GM21737 (cell line): Measurements from ENCODE around the gene MEX3A.
"Not testable (repeated sequence)": the region's sequence is repeated elsewhere in the genome, so short reads cannot be mapped to it uniquely, and the experiment has no call there.

ENCODE experiments used
- ATAC-seq: cut with Tn5 transposase; IDR thresholded peaks from one replicate; pipeline ENCODE4 v1.9.1; 2021; ENCODE audit warnings: mild to moderate bottlenecking, moderate library complexity; ENCODE audit not compliant: unreplicated experiment

The MEX3A gene

GRCh38 chr1:156118177-156118868 is 36.1 kb upstream of the MEX3A start:
- ATAC-seq: no peak

DNA sequence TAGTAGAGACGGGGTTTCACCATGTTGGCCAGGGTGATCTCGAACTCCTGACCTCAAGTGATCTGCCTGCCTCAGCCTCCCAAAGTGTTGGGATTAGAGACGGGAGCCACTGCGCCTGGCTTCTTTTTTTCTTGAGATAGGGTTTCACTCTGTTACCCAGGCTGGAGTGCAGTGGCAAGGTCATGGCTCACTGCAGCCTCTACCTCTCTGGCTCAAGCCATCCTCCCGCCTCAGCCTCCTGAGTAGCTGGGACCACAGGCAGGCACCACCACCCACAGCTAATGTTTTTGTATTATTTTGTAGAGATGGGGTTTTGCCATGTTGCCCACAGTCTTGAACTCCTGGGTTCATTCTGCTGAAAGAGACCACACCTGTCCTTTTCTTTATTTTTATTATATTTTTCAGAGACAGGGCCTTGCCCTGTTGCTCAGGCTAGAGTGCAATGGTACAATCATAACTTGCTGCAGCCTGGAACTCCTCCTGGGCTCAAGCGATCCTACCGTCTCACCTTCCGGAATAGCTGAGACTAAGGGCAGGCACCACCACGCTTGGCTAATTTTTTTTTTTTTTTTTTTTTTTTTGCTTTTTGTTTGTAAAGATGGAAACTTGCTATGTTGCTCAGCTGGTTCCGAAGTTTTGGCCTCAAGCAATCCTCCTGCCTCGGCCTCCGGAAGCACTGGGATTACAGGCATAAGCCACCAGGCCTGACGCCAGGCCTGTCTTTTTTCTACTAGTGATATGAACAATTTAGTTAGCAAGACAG is 35.3 kb upstream of the MEX3A start:
- ATAC-seq: no peak

- not testable (repeated sequence) for ATAC-seq
Measured at GRCh38 chr1:156116731-156117130, 34.5 kb upstream of the MEX3A start.

GRCh38 chr1:156115514-156116374 is 33.5 kb upstream of the MEX3A start:
- no peak for ATAC-seq

DNA sequence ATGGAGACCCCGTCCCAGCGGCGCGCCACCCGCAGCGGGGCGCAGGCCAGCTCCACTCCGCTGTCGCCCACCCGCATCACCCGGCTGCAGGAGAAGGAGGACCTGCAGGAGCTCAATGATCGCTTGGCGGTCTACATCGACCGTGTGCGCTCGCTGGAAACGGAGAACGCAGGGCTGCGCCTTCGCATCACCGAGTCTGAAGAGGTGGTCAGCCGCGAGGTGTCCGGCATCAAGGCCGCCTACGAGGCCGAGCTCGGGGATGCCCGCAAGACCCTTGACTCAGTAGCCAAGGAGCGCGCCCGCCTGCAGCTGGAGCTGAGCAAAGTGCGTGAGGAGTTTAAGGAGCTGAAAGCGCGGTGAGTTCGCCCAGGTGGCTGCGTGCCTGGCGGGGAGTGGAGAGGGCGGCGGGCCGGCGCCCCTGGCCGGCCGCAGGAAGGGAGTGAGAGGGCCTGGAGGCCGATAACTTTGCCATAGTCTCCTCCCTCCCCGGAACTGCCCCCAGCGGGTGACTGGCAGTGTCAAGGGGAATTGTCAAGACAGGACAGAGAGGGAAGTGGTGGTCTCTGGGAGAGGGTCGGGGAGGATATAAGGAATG is 32.8 kb upstream of the MEX3A start:
- ATAC-seq: no peak

DNA sequence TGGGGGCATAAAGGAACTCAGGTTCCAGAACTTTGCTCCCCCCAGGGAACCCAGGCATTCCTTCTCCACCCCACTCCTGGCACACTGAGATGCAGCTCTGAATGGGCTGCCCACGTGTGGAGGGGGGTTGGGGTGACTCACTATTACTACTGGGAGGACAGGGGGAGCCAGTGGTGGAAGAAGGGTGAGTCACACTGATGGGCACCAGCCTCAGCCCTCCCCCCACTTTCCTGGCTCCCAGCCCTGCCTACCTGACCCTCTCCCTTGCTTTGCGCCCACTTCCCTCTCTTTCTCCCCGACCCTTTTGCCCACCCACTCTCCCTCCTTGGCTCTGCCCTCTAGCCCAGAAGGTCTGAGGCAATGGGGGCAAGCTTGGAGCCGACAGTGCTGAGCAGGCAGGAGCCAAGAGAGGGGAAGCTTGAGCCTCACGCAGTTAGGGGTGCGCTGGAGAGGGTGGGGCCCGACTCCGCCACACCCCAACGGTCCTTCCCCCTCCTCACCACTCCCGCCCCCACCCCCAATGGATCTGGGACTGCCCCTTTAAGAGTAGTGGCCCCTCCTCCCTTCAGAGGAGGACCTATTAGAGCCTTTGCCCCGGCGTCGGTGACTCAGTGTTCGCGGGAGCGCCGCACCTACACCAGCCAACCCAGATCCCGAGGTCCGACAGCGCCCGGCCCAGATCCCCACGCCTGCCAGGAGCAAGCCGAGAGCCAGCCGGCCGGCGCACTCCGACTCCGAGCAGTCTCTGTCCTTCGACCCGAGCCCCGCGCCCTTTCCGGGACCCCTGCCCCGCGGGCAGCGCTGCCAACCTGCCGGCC is 32.0 kb upstream of the MEX3A start, which contains the start of gene LMNA:
Gene LMNA, plus strand, starts transcription at position 611 of the 818 bp plus-strand sequence. CDS start 208 bp downstream, outside the sequence.
- ATAC-seq: peak; percentile 63

DNA sequence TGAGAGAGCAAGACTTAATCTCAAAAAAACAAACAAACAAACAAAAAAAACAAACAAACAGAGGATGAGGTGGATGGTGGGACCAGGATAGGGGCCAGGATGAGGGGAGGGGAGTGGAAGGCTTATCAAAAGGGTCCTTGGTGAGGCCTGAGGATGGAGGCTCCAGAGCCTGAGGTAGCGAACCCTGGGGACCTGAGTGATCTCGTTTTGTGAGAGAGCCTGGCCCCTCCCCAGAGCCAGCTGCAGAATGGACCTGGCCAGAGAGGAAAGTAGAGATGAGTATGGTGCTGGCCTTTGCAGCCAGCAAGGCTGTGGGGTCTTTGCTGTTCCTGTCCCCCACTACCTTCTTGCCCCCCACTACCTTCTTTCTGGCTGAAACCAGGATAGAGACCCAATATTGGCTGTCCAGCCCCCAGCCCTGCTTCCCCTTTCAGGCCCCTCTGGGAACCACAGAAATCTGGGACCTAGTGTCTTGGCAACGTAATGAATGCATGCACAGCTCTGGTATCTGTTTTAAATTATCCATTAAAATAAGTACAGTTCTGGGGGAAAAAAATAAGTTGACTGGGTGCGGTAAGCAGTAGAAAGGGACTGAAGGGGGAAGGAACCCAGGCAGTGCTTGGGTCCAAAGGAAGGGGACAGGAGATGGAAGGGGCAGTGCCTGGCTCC is 31.2 kb upstream of the MEX3A start:
- ATAC-seq: no peak

DNA sequence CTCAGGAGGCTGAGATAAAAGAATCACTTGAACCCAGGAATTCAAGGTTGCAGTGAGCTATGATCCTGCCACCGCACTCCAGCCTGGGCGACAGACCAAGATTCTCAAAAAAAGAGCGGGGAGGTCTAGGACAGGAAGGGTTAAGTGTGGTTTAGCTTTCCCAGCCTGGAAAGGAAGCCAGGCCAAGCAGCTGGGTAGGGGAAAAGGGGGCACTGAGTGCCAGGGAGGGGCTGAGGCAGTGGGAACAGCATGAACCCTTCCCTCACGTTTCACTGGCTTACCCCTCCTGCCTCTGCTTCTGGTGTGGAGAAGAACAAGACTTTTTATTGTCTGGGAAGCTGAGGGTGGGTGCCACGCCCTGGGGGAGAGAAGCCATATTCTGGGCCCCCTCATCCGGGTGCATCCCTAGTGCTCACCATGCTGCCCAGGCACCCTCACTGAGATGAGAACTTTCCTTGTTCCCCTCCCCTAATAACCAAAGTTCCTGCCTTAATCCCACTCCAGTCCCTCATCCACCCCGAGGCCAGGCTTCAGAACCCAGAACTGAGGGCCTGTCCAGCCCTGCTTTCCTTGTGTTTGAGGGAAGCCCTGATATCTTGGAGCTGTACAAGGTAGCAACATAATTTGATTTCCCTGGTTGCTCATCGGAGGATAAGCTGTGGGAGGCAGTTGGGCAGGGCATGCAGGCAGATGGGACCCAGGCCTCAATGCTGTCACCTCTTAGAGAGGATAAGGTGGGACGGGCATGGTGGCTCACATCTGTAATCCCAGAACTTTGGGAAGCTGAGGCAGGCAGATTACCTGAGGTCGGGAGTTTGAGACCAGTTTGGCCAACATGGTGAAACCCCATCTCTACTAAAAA is 30.2 kb upstream of the MEX3A start:
- no peak for ATAC-seq

- ATAC-seq: no peak
Measured at GRCh38 chr1:156111355-156111962, 29.2 kb upstream of the MEX3A start.

DNA sequence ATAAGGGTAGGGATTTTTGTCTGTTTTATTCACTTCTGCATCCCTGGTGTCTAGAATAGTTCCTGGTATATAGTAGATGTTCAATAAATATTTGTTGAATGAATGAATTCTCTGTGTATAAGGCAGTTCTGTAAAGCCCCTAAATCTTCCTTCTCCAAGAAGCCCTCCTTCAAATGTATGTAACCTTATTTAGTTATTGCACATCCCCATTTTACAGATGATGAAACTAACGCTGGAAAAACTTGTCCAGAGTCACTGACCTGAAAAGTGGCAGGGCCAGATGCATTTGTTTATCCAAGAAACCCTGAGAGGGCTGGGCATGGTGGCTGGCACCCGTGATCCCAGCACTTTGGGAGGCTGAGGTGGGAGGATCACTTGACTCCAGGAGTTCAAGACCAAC is 28.0 kb upstream of the MEX3A start:
- ATAC-seq: no peak

DNA sequence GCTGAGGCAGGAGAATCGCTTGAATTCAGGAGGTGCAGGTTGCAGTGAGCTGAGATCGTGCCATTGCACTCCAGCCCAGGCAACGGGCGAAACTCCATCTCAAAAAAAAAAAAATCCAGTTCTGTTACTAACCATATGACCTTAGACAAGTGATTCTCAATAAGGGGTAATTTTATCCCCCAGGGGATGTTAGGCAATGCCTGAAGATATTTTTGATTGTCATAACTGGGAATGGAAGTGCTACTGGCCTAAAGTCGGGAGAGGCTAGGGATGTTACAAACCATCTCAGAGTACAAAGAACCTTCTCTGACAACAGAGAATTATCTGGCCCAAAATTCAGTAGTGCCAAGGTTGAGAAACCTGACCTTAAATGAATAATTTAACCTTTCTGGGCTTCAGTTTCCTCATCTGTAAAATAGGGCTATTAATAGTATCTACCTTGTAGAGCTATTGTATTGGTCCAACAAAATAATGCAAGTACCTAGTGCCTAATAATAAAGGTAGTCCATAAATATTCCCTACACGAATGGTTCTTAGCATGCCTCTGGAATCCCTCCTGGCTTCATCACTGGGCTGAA is 26.5 kb upstream of the MEX3A start:
- no peak for ATAC-seq

- ATAC-seq: no peak
Measured at GRCh38 chr1:156108057-156108456, 25.8 kb upstream of the MEX3A start.

DNA sequence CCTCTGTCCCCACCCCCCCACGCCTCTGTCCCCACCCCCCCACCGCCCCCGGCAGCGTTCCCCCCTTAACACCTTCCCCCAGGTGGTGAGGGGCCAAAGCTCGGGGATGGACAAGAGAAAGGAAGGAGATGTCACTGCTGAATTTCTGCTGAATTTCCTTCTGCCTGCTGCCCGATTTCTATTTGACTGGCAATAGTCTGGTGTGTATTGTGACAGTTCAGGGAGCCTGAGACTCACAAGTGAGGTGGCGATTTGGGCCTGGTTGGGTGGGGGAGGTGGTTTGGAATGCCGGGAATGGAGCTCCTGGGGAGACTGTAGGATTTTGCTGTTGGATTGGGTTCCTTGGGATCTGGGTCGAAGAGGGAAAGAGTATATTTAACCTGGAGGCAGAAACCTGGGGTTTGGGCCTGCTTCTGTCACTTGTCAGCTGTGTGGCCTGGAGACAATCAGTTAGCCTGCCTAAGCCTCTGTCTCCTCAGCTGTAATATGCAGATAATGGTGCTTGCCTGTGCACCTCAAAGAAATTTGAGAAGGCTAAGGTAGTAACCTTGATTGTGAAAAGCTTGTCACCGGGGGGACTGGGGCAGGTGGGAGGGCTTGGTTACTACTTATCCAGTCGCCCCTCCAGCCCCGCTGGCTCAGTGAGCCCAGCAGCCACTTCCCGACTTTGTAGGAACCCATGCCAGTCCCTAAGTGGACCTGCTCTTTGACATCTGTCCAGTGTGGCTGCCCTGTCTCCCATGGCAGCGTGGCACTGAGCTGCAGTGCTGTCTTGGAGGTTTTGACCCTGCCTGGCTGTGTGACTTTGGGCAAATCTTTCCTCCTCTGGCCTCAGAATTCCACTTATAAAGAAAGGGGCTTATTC is 24.6 kb upstream of the MEX3A start:
- no peak for ATAC-seq

DNA sequence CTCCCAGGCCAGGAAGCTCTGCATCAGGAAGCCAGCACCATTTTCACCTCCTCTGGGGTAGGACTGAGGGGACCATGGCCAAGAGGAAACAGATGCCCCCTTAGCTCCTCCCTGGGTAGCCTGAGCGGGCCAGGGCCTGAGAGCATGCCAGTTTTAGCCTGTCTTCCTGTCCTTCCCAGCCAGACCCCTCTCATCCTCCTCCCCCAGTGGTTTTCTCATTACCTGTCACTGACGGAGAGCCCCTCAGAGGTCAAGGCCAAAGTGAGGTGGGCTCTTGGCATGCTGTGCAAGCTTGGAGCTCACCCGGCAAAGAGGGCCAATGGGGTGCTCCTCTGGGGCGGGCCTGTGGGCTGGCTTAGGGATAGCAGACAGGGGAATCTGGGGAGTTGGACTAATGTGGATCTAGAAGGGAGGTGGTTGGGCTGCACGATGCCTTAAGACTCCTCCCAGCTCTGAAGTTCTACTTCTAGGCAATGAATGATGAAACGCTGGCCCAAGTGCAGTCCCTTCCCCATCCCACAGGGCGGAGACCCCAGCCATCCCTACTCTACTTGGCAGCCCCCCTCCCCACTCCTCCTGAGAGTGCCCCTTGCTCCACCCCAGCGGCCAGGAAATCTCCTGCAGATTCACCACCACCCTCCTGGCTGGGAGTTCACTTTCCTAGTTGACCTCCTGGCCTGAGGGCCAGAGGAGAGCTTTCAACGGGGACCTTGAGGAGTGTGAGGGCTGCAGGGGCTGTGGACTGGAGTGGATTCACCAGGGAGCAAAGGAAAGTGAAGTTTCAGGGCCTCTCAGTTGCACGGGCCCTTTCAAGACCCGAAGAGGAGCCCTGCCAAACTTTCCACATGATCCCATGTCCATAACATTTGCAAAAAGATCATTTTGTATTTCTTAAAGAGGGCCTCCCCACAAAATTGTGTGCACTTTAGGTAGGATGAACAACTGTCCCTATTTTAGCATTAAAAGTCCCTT is 22.9 kb upstream of the MEX3A start:
- ATAC-seq: no peak

DNA sequence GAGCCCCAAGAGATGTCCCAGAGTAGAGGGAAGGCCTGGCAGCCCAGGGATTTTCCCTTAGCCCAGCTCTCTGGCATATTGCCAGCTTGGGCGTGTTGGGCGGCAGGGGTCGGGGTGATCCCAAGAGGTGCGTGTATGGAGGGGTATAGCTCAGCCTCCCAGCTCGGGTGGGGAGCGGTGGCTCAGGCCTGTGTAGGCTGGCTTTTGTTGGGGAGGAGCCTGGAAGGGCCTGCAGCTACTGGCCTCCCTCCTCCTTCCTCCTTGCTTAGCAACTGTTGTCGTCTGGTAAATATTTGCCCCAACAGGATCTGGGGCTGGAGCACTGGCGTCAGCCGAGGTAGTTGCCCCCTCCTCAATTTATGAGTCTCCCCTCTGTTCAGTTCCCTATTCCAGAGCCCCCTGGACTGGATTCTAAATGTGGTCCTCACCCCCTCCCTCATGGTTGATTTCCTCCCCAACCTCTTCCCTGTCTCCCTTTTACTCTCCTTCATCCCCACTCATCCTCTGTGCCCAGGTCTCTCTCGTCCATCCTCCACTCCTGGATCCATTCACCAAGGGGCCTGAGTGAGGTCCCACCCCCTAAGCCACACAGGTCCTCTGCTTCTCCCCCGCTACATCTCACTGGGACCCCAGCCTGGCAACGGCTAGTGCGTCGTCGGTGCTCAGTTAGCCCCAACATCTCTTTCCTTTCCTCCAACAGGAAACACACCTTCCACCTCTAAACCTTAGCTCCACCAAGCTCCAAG is 22.0 kb upstream of the MEX3A start:
- ATAC-seq: no peak
